ENCODE measurements around the gene SPR.

GRCh38 chr2:72895759-72896281 lies 8.6 kb downstream of the SPR start:
- TF ChIP-seq CTCF (IDR thresholded peaks at IDR 0.05) (no peak), ZFX (IDR thresholded peaks at IDR 0.05; ENCODE audit: borderline replicate concordance) (no peak)

Data from 22Rv1 (cell line).